HUDEP-2 (cell line): Measurements from ENCODE around the gene KRTAP5-6.

Experiments
- DNase-seq, 76 experiments: peaks; one replicate each; lab custom pipeline; 2025; ENCODE audit not compliant: unreplicated experiment in 76 of 76; lab: John Stamatoyannopoulos, UW

Gene KRTAP5-6

GRCh38 chr11:1701091-1701807, 4.3 kb downstream of the KRTAP5-6 start:
- DNase-seq, result no peak

GRCh38 chr11:1702506-1702905, 5.5 kb downstream of the KRTAP5-6 start:
- no peak for DNase-seq

GRCh38 chr11:1703146-1703545, 6.2 kb downstream of the KRTAP5-6 start:
- no peak for DNase-seq

- DNase-seq, result peak in 2 of 76 experiments; percentile 0 to 14
These were observed 8.4 kb downstream of the KRTAP5-6 start for GRCh38 chr11:1705126-1706052.

GRCh38 chr11:1706634-1707400, 9.8 kb downstream of the KRTAP5-6 start:
- DNase-seq, result peak in 15 of 76 experiments; percentile 2 to 49 (median 12)

GRCh38 chr11:1707751-1708150, 10.8 kb downstream of the KRTAP5-6 start:
- no peak for DNase-seq

GRCh38 chr11:1708716-1709115, 11.7 kb downstream of the KRTAP5-6 start:
- no peak for DNase-seq

- DNase-seq, result peak in 1 of 76 experiments; percentile 13
These were observed 18.2 kb downstream of the KRTAP5-6 start for GRCh38 chr11:1714908-1715885.

- DNase-seq, result no peak
These were observed 20.8 kb downstream of the KRTAP5-6 start for GRCh38 chr11:1717745-1718144.

- DNase-seq, result no peak
These were observed 21.3 kb downstream of the KRTAP5-6 start for GRCh38 chr11:1718326-1718725.

- DNase-seq, result no peak
These were observed 22.8 kb downstream of the KRTAP5-6 start for GRCh38 chr11:1719781-1720180.

- no peak for DNase-seq
These were observed 30.2 kb downstream of the KRTAP5-6 start for GRCh38 chr11:1727096-1727690.

GRCh38 chr11:1727861-1728260, 30.9 kb downstream of the KRTAP5-6 start:
- no peak for DNase-seq

GRCh38 chr11:1728301-1728700, 31.3 kb downstream of the KRTAP5-6 start:
- no peak for DNase-seq

- no peak for DNase-seq
These were observed 32.1 kb downstream of the KRTAP5-6 start for GRCh38 chr11:1728931-1729691.

- no peak for DNase-seq
These were observed 32.7 kb downstream of the KRTAP5-6 start for GRCh38 chr11:1729692-1730011.

- DNase-seq, result no peak
These were observed 33.1 kb downstream of the KRTAP5-6 start for GRCh38 chr11:1730059-1730629.

- DNase-seq, result no peak
These were observed 34.6 kb downstream of the KRTAP5-6 start for GRCh38 chr11:1731451-1732059.
